Thyroid gland (tissue), 4 donors: ENCODE data around the gene ACVR2A.

Source experiments
- POLR2A ChIP-seq, 2 donors: fragments of 450-650 bp; IDR thresholded peaks; one replicate each; pipeline ENCODE4 v1.6.1; 2017; ENCODE audit warnings: antibody characterized with exemption in 2 of 2, mild to moderate bottlenecking in 2 of 2, moderate library complexity in 1 of 2
- TF ChIP-seq, protein P1 (sequence below), 6 experiments: fragments of 200-600 bp in 3 of 6; fragments of 450-650 bp in 3 of 6; sonication (generic) in 3 of 6; IDR thresholded peaks; one replicate each; pipeline ENCODE4 v1.5.1; 2016 to 2019; ENCODE audit warnings: antibody characterized with exemption in 6 of 6, mild to moderate bottlenecking in 2 of 6, inconsistent platforms in 1 of 6, moderate library complexity in 1 of 6

DNA sequence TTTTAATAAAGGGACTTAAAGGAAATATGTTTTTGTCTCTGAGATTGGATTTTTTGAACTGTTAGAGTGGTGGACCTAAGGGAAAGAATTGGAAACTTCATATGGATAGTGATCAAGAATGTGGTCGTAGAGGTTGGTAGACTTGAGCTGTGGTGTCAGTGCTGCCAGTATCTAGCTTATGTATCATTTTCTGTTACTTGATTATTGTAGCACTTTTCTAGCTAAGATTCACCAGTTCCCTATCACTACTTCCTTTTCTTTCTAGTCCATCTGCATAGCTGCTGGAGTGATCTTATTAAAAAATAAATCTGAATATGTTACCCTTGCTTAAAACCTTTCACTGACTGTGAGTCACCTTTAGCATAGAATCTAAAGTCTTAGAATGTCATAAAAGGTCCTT lies 6.0 kb downstream of the ACVR2A start:
- TF ChIP-seq, protein P1, sequence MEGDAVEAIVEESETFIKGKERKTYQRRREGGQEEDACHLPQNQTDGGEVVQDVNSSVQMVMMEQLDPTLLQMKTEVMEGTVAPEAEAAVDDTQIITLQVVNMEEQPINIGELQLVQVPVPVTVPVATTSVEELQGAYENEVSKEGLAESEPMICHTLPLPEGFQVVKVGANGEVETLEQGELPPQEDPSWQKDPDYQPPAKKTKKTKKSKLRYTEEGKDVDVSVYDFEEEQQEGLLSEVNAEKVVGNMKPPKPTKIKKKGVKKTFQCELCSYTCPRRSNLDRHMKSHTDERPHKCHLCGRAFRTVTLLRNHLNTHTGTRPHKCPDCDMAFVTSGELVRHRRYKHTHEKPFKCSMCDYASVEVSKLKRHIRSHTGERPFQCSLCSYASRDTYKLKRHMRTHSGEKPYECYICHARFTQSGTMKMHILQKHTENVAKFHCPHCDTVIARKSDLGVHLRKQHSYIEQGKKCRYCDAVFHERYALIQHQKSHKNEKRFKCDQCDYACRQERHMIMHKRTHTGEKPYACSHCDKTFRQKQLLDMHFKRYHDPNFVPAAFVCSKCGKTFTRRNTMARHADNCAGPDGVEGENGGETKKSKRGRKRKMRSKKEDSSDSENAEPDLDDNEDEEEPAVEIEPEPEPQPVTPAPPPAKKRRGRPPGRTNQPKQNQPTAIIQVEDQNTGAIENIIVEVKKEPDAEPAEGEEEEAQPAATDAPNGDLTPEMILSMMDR (IDR thresholded peaks at IDR 0.05): no peak
- no peak for TF ChIP-seq POLR2A (IDR thresholded peaks at IDR 0.05)
